Medulla oblongata (tissue), 1 donor: ENCODE data around the gene RAB40C.

Experiments
- DNase-seq: peaks from one replicate; pipeline ENCODE4 v3.0.0-alpha.2; 2015; ENCODE audit errors: extremely low spot score

The RAB40C gene

GRCh38 chr16:575354-576196, 14.3 kb upstream of the RAB40C start:
- DNase-seq, result no peak

GRCh38 chr16:576197-576822, 13.6 kb upstream of the RAB40C start:
- no peak for DNase-seq

- no peak for DNase-seq
Observed at GRCh38 chr16:576823-577201, 13.1 kb upstream of the RAB40C start.

GRCh38 chr16:577796-578195, 12.1 kb upstream of the RAB40C start:
- DNase-seq, result no peak

GRCh38 chr16:578232-578869, 11.5 kb upstream of the RAB40C start:
- DNase-seq, result no peak

GRCh38 chr16:578870-579405, 10.9 kb upstream of the RAB40C start:
- DNase-seq, result peak; percentile 54

GRCh38 chr16:580141-580945, 9.5 kb upstream of the RAB40C start:
- DNase-seq, result no peak

- DNase-seq, result no peak
Observed at GRCh38 chr16:580946-581498, 8.8 kb upstream of the RAB40C start.

- no peak for DNase-seq
Observed at GRCh38 chr16:582218-582613, 7.7 kb upstream of the RAB40C start.

- DNase-seq, result no peak
Observed at GRCh38 chr16:582614-583331, 7.1 kb upstream of the RAB40C start.

- no peak for DNase-seq
Observed at GRCh38 chr16:583470-583814, 6.4 kb upstream of the RAB40C start.

GRCh38 chr16:583815-584591, 5.9 kb upstream of the RAB40C start:
- no peak for DNase-seq

GRCh38 chr16:585351-585750, 4.5 kb upstream of the RAB40C start:
- no peak for DNase-seq

- DNase-seq, result no peak
Observed at GRCh38 chr16:586047-586644, 3.7 kb upstream of the RAB40C start.

GRCh38 chr16:586645-587590, 2.9 kb upstream of the RAB40C start:
- peak; percentile 45 for DNase-seq

- no peak for DNase-seq
Observed at GRCh38 chr16:588639-588888, 1.3 kb upstream of the RAB40C start.

GRCh38 chr16:588889-589657, 793 bp upstream of the RAB40C start:
- DNase-seq, result peak; percentile 97

- DNase-seq, result no peak
Observed at GRCh38 chr16:590188-590814, 435 bp downstream of the RAB40C start.
